PC-9 (cell line): Measurements from ENCODE around the gene PSMD13. TPM values are rescaled to one million over a fixed set of nuclear protein-coding genes. Genes with fewer than 3 reads are reported as not detected.

ENCODE experiments used
- BruUV-seq: library from RNA; stranded (reverse); fragments of 400-500 nt; replicated peaks from 2 replicates; lab custom pipeline; 2021; lab: Mats Ljungman, UMichigan
- CTCF ChIA-PET: fragments of 300-600 bp; sonication (Branson Sonifier 250); formaldehyde crosslinking; loops from one replicate; lab custom pipeline; 2022; ENCODE audit warnings: antibody characterized with exemption; lab: Charles Lee
- POLR2A ChIA-PET: fragments of 300-600 bp; sonication (Branson Sonifier 250); formaldehyde crosslinking; loops from one replicate; lab custom pipeline; 2022; ENCODE audit warnings: antibody characterized with exemption; ENCODE audit not compliant: unreplicated experiment; lab: Charles Lee
- DNase-seq, 2 experiments: peaks; one replicate each; pipeline versions ENCODE4 v3.0.0 to v3.0.0-alpha.2; 2015 to 2022; ENCODE audit warnings: mixed read lengths in 1 of 2
- H2AFZ ChIP-seq: fragments of 200-600 bp; sonication (generic); 2 replicates; pipeline ENCODE4 v1.8.1; 2017; ENCODE audit warnings: antibody characterized with exemption
- H3F3A ChIP-seq: fragments of 200-600 bp; sonication (generic); 2 replicates; pipeline ENCODE4 v1.8.1; 2017; ENCODE audit warnings: antibody characterized with exemption, mild to moderate bottlenecking, low read depth; ENCODE audit not compliant: insufficient read depth
- H3K27ac ChIP-seq: fragments of 200-600 bp; sonication (generic); 2 replicates; pipeline ENCODE4 v1.6.1; 2016; ENCODE audit warnings: mixed run types
- H3K27me3 ChIP-seq: fragments of 200-600 bp; sonication (generic); 2 replicates; pipeline ENCODE4 v1.6.1; 2016; ENCODE audit warnings: low read depth, mixed run types; ENCODE audit not compliant: insufficient read depth
- H3K36me3 ChIP-seq: fragments of 200-600 bp; sonication (generic); 2 replicates; pipeline ENCODE4 v1.6.1; 2016; ENCODE audit warnings: low read depth, mixed run types
- H3K4me1 ChIP-seq: fragments of 200-600 bp; sonication (generic); replicated peaks from 2 replicates; pipeline ENCODE4 v1.6.1; 2016; ENCODE audit warnings: mixed run types; ENCODE audit not compliant: insufficient read depth
- H3K4me2 ChIP-seq: fragments of 200-600 bp; sonication (generic); 2 replicates; pipeline ENCODE4 v1.6.1; 2017; ENCODE audit warnings: mixed run types
- H3K4me3 ChIP-seq: fragments of 200-600 bp; sonication (generic); 2 replicates; pipeline ENCODE4 v1.6.1; 2016; ENCODE audit warnings: mixed run types
- H3K79me2 ChIP-seq: fragments of 200-600 bp; sonication (generic); 2 replicates; pipeline ENCODE4 v1.6.1; 2017; ENCODE audit warnings: low read depth, mixed run types
- H3K9me2 ChIP-seq: fragments of 200-600 bp; sonication (generic); 2 replicates; pipeline ENCODE4 v1.8.1; 2017; ENCODE audit warnings: mild to moderate bottlenecking; ENCODE audit not compliant: insufficient read depth
- H3K9me3 ChIP-seq: fragments of 200-600 bp; sonication (generic); 2 replicates; pipeline ENCODE4 v1.8.1; 2016; ENCODE audit warnings: low read depth; ENCODE audit not compliant: insufficient read depth
- H4K20me1 ChIP-seq: fragments of 200-600 bp; sonication (generic); 2 replicates; pipeline ENCODE4 v1.8.1; 2017; ENCODE audit not compliant: insufficient read depth
- EZH2 ChIP-seq: fragments of 200-600 bp; sonication (generic); IDR thresholded peaks from 2 replicates; pipeline ENCODE4 v1.8.0; 2017; ENCODE audit warnings: antibody characterized with exemption, low read depth
- intact Hi-C: fragments of 100-400 bp; cut with micrococcal nuclease; formaldehyde crosslinking; loops from one replicate; pipeline ENCODE4 v1.10.0; 2022; ENCODE audit not compliant: unreplicated experiment
- total RNA-seq: library from RNA; stranded (reverse); gene quantifications from 2 replicates; pipeline ENCODE4 v1.2.3, GENCODE V29; 2021
- TF ChIP-seq, protein P1 (sequence below): fragments of 200-600 bp; sonication (generic); conservative IDR thresholded peaks from 2 replicates; pipeline ENCODE4 v1.6.1; 2017; ENCODE audit warnings: mixed run types, antibody characterized with exemption, mild to moderate bottlenecking, moderate library complexity

The PSMD13 gene
- total RNA-seq, 1 experiment from 2014 or later = 143 TPM

DNA sequence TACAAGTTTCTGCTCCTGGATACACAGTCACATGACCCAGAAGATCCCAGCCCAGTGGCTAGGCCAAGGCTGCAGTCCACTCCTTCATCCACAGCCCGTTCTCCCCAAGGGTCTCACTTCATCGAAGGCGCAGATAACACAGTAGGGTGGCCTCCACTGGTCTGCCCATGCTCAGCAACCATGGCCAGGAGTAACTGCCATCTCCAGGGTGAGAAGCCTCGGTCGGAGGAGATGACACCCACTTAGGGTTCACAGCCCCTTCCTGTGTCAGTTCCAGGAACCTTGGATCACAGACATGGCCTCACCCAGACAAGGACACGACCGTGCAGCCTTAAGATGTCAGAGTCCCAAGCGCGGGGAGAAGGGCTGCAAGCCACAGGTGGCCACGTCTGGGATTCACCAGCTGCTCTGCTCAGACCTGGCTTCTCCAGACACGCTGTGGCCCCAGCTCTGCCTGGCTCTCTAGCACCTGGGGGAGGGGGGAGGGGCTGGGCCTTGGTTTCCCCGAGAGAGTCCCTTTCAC is 32.1 kb upstream of the PSMD13 start:
- H3K4me3 ChIP-seq = no peak overlapping the region
- H4K20me1 ChIP-seq = peaks cover 11% of the 10 kb centered on the region; the same call in 1 of the 2 replicates
- H3K27ac ChIP-seq = no peak overlapping the region
- intact Hi-C loops = loop anchor here (5.0 kb wide), 1 partner anchor 258 kb away; no protein-coding TSS in a partner anchor
- H2AFZ ChIP-seq = no peak overlapping the region
- peaks cover 10% of the 10 kb centered on the region for H3F3A ChIP-seq
- H3K36me3 ChIP-seq = no peaks in the 10 kb centered on the region
- H3K4me2 ChIP-seq = no peak overlapping the region
- CTCF ChIA-PET = no interaction called here
- no TSS peak for BruUV-seq
- POLR2A ChIA-PET = no interaction called here
- H3K27me3 ChIP-seq = no peaks in the 10 kb centered on the region
- H3K9me3 ChIP-seq = no peaks in the 10 kb centered on the region
- no peak for TF ChIP-seq EZH2
- TF ChIP-seq, protein P1, sequence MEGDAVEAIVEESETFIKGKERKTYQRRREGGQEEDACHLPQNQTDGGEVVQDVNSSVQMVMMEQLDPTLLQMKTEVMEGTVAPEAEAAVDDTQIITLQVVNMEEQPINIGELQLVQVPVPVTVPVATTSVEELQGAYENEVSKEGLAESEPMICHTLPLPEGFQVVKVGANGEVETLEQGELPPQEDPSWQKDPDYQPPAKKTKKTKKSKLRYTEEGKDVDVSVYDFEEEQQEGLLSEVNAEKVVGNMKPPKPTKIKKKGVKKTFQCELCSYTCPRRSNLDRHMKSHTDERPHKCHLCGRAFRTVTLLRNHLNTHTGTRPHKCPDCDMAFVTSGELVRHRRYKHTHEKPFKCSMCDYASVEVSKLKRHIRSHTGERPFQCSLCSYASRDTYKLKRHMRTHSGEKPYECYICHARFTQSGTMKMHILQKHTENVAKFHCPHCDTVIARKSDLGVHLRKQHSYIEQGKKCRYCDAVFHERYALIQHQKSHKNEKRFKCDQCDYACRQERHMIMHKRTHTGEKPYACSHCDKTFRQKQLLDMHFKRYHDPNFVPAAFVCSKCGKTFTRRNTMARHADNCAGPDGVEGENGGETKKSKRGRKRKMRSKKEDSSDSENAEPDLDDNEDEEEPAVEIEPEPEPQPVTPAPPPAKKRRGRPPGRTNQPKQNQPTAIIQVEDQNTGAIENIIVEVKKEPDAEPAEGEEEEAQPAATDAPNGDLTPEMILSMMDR = no peak
- no peak for DNase-seq
- peaks cover 2% of the 10 kb centered on the region for H3K4me1 ChIP-seq
- H3K79me2 ChIP-seq = peaks cover 36% of the 10 kb centered on the region
- no peaks in the 10 kb centered on the region for H3K9me2 ChIP-seq

DNA sequence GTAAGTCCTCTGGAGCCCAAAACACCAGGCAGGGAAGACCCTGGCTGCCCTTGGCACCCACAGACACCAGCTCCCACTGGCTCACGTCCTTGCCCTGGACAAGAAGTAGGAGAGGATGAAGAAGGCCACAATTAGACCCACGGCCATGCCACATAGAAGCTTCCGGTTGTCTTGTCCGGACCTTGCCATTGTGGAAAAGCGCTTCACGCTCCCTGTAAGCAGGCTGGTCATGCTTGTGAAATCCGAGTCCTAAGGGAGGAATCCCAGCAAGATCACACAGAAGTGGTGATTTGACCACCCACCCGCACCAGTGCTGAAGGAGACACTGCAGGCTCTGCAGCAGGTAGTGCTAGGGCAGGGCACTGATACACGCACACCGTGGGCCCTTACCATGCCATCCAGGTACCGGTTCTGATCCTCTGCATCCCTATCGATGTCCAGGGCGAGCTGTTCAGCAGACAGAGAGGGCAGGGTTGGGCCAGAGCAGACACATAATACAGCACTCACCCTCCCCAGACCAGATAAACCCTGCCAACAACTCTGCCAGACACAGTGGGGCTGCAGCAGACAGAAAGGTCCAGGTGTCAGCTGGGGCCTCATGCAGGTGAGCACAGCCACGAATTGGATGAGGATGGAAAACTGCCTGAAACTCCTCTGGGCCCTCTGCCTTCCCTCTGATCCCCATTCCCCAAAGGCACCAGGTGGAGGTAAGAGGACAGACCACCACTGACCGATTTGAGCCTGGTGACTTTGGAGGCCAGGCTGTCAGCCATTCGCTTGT is 31.4 kb upstream of the PSMD13 start:
- Histone ChIP-seq H3K27ac (no peak overlapping the region), H3K27me3 (no peaks in the 10 kb centered on the region), H3K4me1 (peaks cover 10% of the 10 kb centered on the region), H3K4me2 (peak overlapping the region; percentile 99; the same call in 1 of the 2 replicates), H3K9me2 (no peaks in the 10 kb centered on the region), H3K36me3 (no peaks in the 10 kb centered on the region), H4K20me1 (peaks cover 11% of the 10 kb centered on the region; the same call in 1 of the 2 replicates), H2AFZ (no peak overlapping the region), H3K4me3 (no peak overlapping the region), H3K79me2 (peaks cover 44% of the 10 kb centered on the region), H3K9me3 (no peaks in the 10 kb centered on the region), H3F3A (peaks cover 10% of the 10 kb centered on the region)
- ChIA-PET POLR2A (no interaction called here), CTCF (no interaction called here)
- DNase-seq = no peak
- no TSS peak for BruUV-seq
- intact Hi-C loops = loop anchor here (5.0 kb wide), 1 partner anchor 257 kb away; no protein-coding TSS in a partner anchor
- TF ChIP-seq, protein P1 = no peak
- TF ChIP-seq EZH2 = no peak

DNA sequence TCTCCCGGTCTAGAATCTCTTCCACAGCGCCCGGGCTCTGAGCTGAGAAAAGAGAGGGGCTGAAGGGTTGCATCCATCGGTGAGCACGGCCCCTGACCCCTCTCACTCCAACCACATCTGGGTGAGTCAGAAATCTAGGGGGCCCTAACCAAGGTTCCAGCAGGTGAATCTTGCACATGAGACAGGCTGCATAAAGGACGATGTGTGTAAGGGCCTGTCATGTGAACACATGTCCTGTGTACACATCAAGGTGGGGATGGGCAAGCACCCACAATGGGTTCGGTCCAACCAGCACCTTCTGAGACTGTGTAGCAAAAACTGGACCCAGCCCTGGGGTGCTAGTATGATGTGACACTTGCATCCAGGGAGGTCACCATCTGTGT is 30.8 kb upstream of the PSMD13 start:
- ChIA-PET CTCF (no interaction called here), POLR2A (no interaction called here)
- no TSS peak for BruUV-seq
- H3K9me3 ChIP-seq = no peaks in the 10 kb centered on the region
- H3K79me2 ChIP-seq = peaks cover 50% of the 10 kb centered on the region
- no peak for DNase-seq
- H3K4me1 ChIP-seq = peaks cover 11% of the 10 kb centered on the region
- H3K9me2 ChIP-seq = no peaks in the 10 kb centered on the region
- intact Hi-C loops = loop anchor here (5.0 kb wide), 1 partner anchor 256 kb away; no protein-coding TSS in a partner anchor
- H3K4me2 ChIP-seq = peak overlapping the region; percentile 99
- H3K27ac ChIP-seq = no peak overlapping the region
- peaks cover 10% of the 10 kb centered on the region for H3F3A ChIP-seq
- peak overlapping the region; percentile 67 for H3K4me3 ChIP-seq
- no peak overlapping the region for H2AFZ ChIP-seq
- no peak for TF ChIP-seq EZH2
- TF ChIP-seq, protein P1 = no peak
- no peaks in the 10 kb centered on the region for H3K27me3 ChIP-seq
- no peaks in the 10 kb centered on the region for H3K36me3 ChIP-seq
- H4K20me1 ChIP-seq = peaks cover 11% of the 10 kb centered on the region; the same call in 1 of the 2 replicates
